Endothelial cell of umbilical vein (primary cell): ENCODE measurements around the gene COA5. TPM values are rescaled to one million over a fixed set of nuclear protein-coding genes. Genes with fewer than 3 reads are reported as not detected.

Experiments used
- BruUV-seq: library from RNA; stranded (reverse); fragments of 400-500 nt; replicated peaks from 2 replicates; lab custom pipeline; 2021; lab: Mats Ljungman, UMichigan
- CTCF ChIA-PET: fragments of 300-600, 350-600 bp; sonication (Branson Sonifier 250); formaldehyde crosslinking; loops from one replicate; lab custom pipeline; 2021; ENCODE audit warnings: antibody characterized with exemption, inconsistent platforms; lab: Charles Lee
- POLR2A ChIA-PET: fragments of 300-600, 350-600 bp; sonication (Branson Sonifier 250); formaldehyde crosslinking; loops from one replicate; lab custom pipeline; 2021; ENCODE audit warnings: antibody characterized with exemption, inconsistent platforms; lab: Charles Lee
- DNase-seq: peaks from one replicate; pipeline ENCODE4 v3.0.0-alpha.2; 2011; ENCODE audit warnings: low read depth, low spot score
- FAIRE-seq: peaks from 2 replicates; lab custom pipeline; 2011; peaks lifted over from hg19 to GRCh38; lab: Jason Lieb, UNC
- H2AFZ ChIP-seq: 2 replicates; pipeline ENCODE4 v1.6.0; 2012; ENCODE audit warnings: low read depth, low read length, control low read depth, inconsistent platforms
- H3K27ac ChIP-seq: 2 replicates; pipeline ENCODE4 v1.5.1; 2011; ENCODE audit warnings: low read depth, mild to moderate bottlenecking, control low read depth, low read length, moderate library complexity; ENCODE audit not compliant: insufficient read depth
- H3K27me3 ChIP-seq, 2 experiments: 2 replicates each; pipeline versions ENCODE4 v1.6.0 to v1.6.1; 2011; ENCODE audit warnings: low read length in 2 of 2, mixed read lengths in 1 of 2; ENCODE audit not compliant: control insufficient read depth in 2 of 2, insufficient read depth in 2 of 2
- H3K36me3 ChIP-seq, 2 experiments: 2 replicates in 1 of 2; 3 replicates in 1 of 2; pipeline ENCODE4 v1.5.1; 2011; ENCODE audit warnings: low read length in 2 of 2, mild to moderate bottlenecking in 1 of 2, moderate library complexity in 1 of 2; ENCODE audit not compliant: control insufficient read depth in 2 of 2, insufficient read depth in 2 of 2; ENCODE audit errors: extremely low read depth in 1 of 2
- H3K4me1 ChIP-seq: 3 replicates; pipeline ENCODE4 v1.5.1; 2011; ENCODE audit warnings: mild to moderate bottlenecking, low read length; ENCODE audit not compliant: control insufficient read depth, insufficient read depth; ENCODE audit errors: extremely low read depth
- H3K4me2 ChIP-seq: 2 replicates; pipeline ENCODE4 v1.6.1; 2011; ENCODE audit warnings: low read length, control low read depth, mixed read lengths; ENCODE audit not compliant: insufficient read depth
- H3K4me3 ChIP-seq, 3 experiments: fragments of 200-600 bp in 1 of 3; sonication (generic), shearing (Covaris generic) in 1 of 3; replicated peaks in 1 of 3; 2 replicates each; pipeline ENCODE4 v1.5.1; 2011 to 2016; ENCODE audit warnings: control low read depth in 3 of 3, low read length in 3 of 3, mild to moderate bottlenecking in 2 of 3, inconsistent platforms in 1 of 3, low read depth in 1 of 3, moderate library complexity in 1 of 3; ENCODE audit not compliant: insufficient read depth in 1 of 3
- H3K79me2 ChIP-seq: 2 replicates; pipeline ENCODE4 v1.6.0; 2012; ENCODE audit warnings: low read length, inconsistent platforms; ENCODE audit not compliant: control insufficient read depth, insufficient read depth
- H3K9ac ChIP-seq: replicated peaks from 2 replicates; pipeline ENCODE3; 2011; ENCODE audit warnings: low read length, control low read depth; ENCODE audit not compliant: insufficient read depth; ENCODE audit errors: extremely low read depth
- H3K9me1 ChIP-seq: replicated peaks from 3 replicates; pipeline ENCODE4 v1.6.0; 2011; ENCODE audit warnings: mild to moderate bottlenecking, low read length; ENCODE audit not compliant: control insufficient read depth, insufficient read depth; ENCODE audit errors: extremely low read depth
- H3K9me3 ChIP-seq: replicated peaks from 2 replicates; pipeline ENCODE4 v1.5.1; 2012; ENCODE audit warnings: low read length, inconsistent platforms; ENCODE audit not compliant: control insufficient read depth, insufficient read depth
- H4K20me1 ChIP-seq: replicated peaks from 2 replicates; pipeline ENCODE3; 2011; ENCODE audit warnings: mild to moderate bottlenecking, low read length; ENCODE audit not compliant: control insufficient read depth, insufficient read depth; ENCODE audit errors: extremely low read depth
- CTCF ChIP-seq, 2 donors: IDR thresholded peaks; 1 replicate in 1 of 2; 2 replicates in 1 of 2; pipeline ENCODE4 v1.5.1; 2011; ENCODE audit warnings: low read length in 2 of 2, mild to moderate bottlenecking in 2 of 2, moderate library complexity in 2 of 2, control low read depth in 1 of 2, inconsistent platforms in 1 of 2, low read depth in 1 of 2; ENCODE audit not compliant: insufficient read depth in 1 of 2; ENCODE audit errors: extremely low read depth in 1 of 2
- EZH2 ChIP-seq: IDR thresholded peaks from 2 replicates; pipeline ENCODE4 v1.6.1; 2012; ENCODE audit warnings: borderline replicate concordance, low read depth, mild to moderate bottlenecking, moderate library complexity, low read length, inconsistent platforms; ENCODE audit not compliant: severe bottlenecking
- FOS ChIP-seq: IDR thresholded peaks from 2 replicates; pipeline ENCODE4 v1.6.1; 2011; ENCODE audit warnings: mild to moderate bottlenecking, low read length, moderate library complexity, borderline replicate concordance; ENCODE audit not compliant: insufficient read depth
- GATA2 ChIP-seq: IDR thresholded peaks from 2 replicates; pipeline ENCODE4 v1.7.0; 2011; ENCODE audit warnings: low read depth, mild to moderate bottlenecking, moderate library complexity, mixed read lengths, low read length; ENCODE audit not compliant: insufficient read length, insufficient read depth
- MYC ChIP-seq: IDR thresholded peaks from one replicate; pipeline ENCODE4 v1.6.1; 2011; ENCODE audit warnings: mild to moderate bottlenecking, low read depth, low read length
- POLR2AphosphoS5 ChIP-seq: IDR thresholded peaks from 2 replicates; pipeline ENCODE4 v1.6.1; 2012; ENCODE audit warnings: low read depth, mild to moderate bottlenecking, control low read depth, low read length, moderate library complexity; ENCODE audit not compliant: insufficient read depth
- dilution Hi-C: fragments of 300-500 bp; cut with MboI; formaldehyde crosslinking; loops from one replicate; pipeline ENCODE4 v1.15.0; 2019; ENCODE audit warnings: low sequenced_read_pairs; ENCODE audit not compliant: extremely low pct_ligation_motif_present
- intact Hi-C: fragments of 100-400 bp; cut with micrococcal nuclease; formaldehyde crosslinking; loops from one replicate; pipeline ENCODE4 v1.10.0; 2022
- polyA plus RNA-seq, 4 experiments: library from polyadenylated mRNA; depleted of rRNA in 3 of 4; stranded (reverse) in 3 of 4; unstranded in 1 of 4; fragments of >200 nt; gene quantifications; 2 replicates each; pipeline versions ENCODE4 v1.2.1 to v1.2.3, GENCODE V29; 2011 to 2012; ENCODE audit warnings: missing spikeins in 1 of 4
- total RNA-seq: library from RNA; stranded (reverse); gene quantifications from 2 replicates; pipeline ENCODE4 v1.2.3, GENCODE V29; 2021
- TF ChIP-seq, protein P1 (sequence below): IDR thresholded peaks from 2 replicates; pipeline ENCODE4 v1.6.1; 2011; ENCODE audit not compliant: insufficient read depth, insufficient read length

Gene COA5
- total and polyA plus RNA-seq, 2 donors (not counting 3 experiments of a cell fraction or from before 2014, with no cell fraction given): 16.5 to 17.7 TPM

- intact Hi-C loops (no loop called here), dilution Hi-C loops (no loop called here)
- no peaks in the 10 kb centered on the region for H3K27me3 ChIP-seq
- no peaks in the 10 kb centered on the region for H3K4me1 ChIP-seq
- no TSS peak for BruUV-seq
- TF ChIP-seq MYC (no peak), CTCF (IDR thresholded peaks at IDR 0.05; ENCODE audit: extremely low read depth in 1 of 2, insufficient read depth in 1 of 2, low read depth in 1 of 2, low read length in 2 of 2) (no peak), POLR2AphosphoS5 (no peak), FOS (no peak), GATA2 (no peak), EZH2 (no peak)
- TF ChIP-seq, protein P1, sequence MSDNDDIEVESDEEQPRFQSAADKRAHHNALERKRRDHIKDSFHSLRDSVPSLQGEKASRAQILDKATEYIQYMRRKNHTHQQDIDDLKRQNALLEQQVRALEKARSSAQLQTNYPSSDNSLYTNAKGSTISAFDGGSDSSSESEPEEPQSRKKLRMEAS: no peak
- no peaks in the 10 kb centered on the region for H3K9me3 ChIP-seq
- H3K36me3 ChIP-seq: peaks cover 0 to under 1% of the 10 kb centered on the region in 2 experiments
- H3K79me2 ChIP-seq: peaks cover 16% of the 10 kb centered on the region
- H4K20me1 ChIP-seq: no peaks in the 10 kb centered on the region
- no peak overlapping the region for H3K4me3 ChIP-seq
- H3K27ac ChIP-seq: no peak overlapping the region
- CTCF ChIA-PET: interaction anchor here (1.1 to 1.3 kb wide), 2 partner anchors 11 to 13 kb away, joined by 3 to 4 read pairs; no protein-coding TSS in a partner anchor
- no peak overlapping the region for H3K4me2 ChIP-seq
- H3K9me1 ChIP-seq: no peaks in the 10 kb centered on the region
- FAIRE-seq: no peak
- DNase-seq: no peak
- no peak overlapping the region for H2AFZ ChIP-seq
- H3K9ac ChIP-seq: no peak overlapping the region
- POLR2A ChIA-PET: no interaction called here
Measured at GRCh38 chr2:98656800-98657199, 48.5 kb upstream of the COA5 start.
